Spleen (tissue), 11 donors: ENCODE data around the gene UROC1. TPM values are rescaled to one million over a fixed set of nuclear protein-coding genes. Genes with fewer than 3 reads are reported as not detected.

Source experiments
- DNase-seq: peaks from one replicate; pipeline ENCODE4 v3.0.0-alpha.2; 2020
- H3K27ac ChIP-seq, 8 donors: fragments of 200-600 bp; sonication (generic) in 7 of 8; 1 replicate in 4 of 8; 2 replicates in 4 of 8; pipeline versions ENCODE4 v1.5.0 to v1.8.0; 2016 to 2021; ENCODE audit warnings: inconsistent platforms in 4 of 8, mild to moderate bottlenecking in 4 of 8, moderate library complexity in 1 of 8
- H3K27me3 ChIP-seq, 7 donors: fragments of 200-600 bp; sonication (generic) in 6 of 7; replicated peaks in 1 of 7; 1 replicate in 4 of 7; 2 replicates in 3 of 7; pipeline versions ENCODE4 v1.5.0 to v1.8.0; 2016 to 2021; ENCODE audit warnings: inconsistent platforms in 3 of 7, mild to moderate bottlenecking in 1 of 7
- H3K36me3 ChIP-seq, 6 donors: fragments of 200-600 bp; sonication (generic) in 5 of 6; 1 replicate in 4 of 6; 2 replicates in 2 of 6; pipeline versions ENCODE4 v1.5.0 to v1.8.0; 2016 to 2021; ENCODE audit warnings: inconsistent platforms in 2 of 6
- H3K4me1 ChIP-seq, 6 donors: fragments of 200-600 bp; sonication (generic) in 5 of 6; 1 replicate in 3 of 6; 2 replicates in 3 of 6; pipeline versions ENCODE4 v1.5.0 to v1.8.0; 2016 to 2021; ENCODE audit warnings: inconsistent platforms in 3 of 6
- H3K4me3 ChIP-seq, 8 donors: fragments of 200-600 bp; sonication (generic) in 7 of 8; 1 replicate in 4 of 8; 2 replicates in 4 of 8; pipeline versions ENCODE4 v1.5.0 to v1.8.0; 2016 to 2021; ENCODE audit warnings: inconsistent platforms in 4 of 8, mild to moderate bottlenecking in 4 of 8, moderate library complexity in 2 of 8
- H3K9me3 ChIP-seq, 8 donors: fragments of 200-600 bp; sonication (generic) in 7 of 8; 1 replicate in 4 of 8; 2 replicates in 4 of 8; pipeline versions ENCODE4 v1.5.0 to v1.8.0; 2016 to 2021; ENCODE audit warnings: inconsistent platforms in 4 of 8
- CTCF ChIP-seq, 11 experiments: fragments of 200-600 bp in 7 of 11; fragments of 450-650 bp in 4 of 11; sonication (generic) in 4 of 11; IDR thresholded peaks in 8 of 11; conservative IDR thresholded peaks in 3 of 11; 1 replicate in 7 of 11; 2 replicates in 4 of 11; pipeline versions ENCODE4 v1.4.0 to v1.8.0; 2016 to 2021; ENCODE audit warnings: antibody characterized with exemption in 11 of 11, inconsistent platforms in 4 of 11, mild to moderate bottlenecking in 1 of 11
- POLR2A ChIP-seq, 3 donors: fragments of 450-650 bp; IDR thresholded peaks; one replicate each; pipeline ENCODE4 v1.5.1; 2017; ENCODE audit warnings: antibody characterized with exemption in 3 of 3, mild to moderate bottlenecking in 1 of 3
- POLR2AphosphoS5 ChIP-seq, 3 donors: sonication (generic); formaldehyde crosslinking; IDR thresholded peaks; one replicate each; pipeline ENCODE4 v1.5.1; 2017; ENCODE audit warnings: antibody characterized with exemption in 3 of 3
- WGBS, 5 donors: extraction: QIAGEN DNeasy Blood & Tissue Kit in 3 of 5; methylation state at CpG; one replicate each; pipeline versions ENCODE4 v1.1.5 to v1.1.7; 2013 to 2018; 5-methylcytosine and 5-hydroxymethylcytosine counted together
- intact Hi-C: fragments of 100-400 bp; cut with DNase I; formaldehyde crosslinking; loops from one replicate; pipeline ENCODE4 v1.15.0; 2023; ENCODE audit warnings: low total_unique reads
- polyA plus RNA-seq, 3 donors: library from polyadenylated mRNA; stranded (reverse); fragments of 200-250 nt; gene quantifications; one replicate each; pipeline ENCODE4 v1.2.1, GENCODE V29; 2013
- total RNA-seq, 7 donors: library from RNA; depleted of rRNA in 3 of 7; stranded (reverse); fragments of >200 nt in 3 of 7; fragmentation: NEBNext Ultra II Directional in 4 of 7; extraction: Animal tissue kit (Norgen Biotek cat#: 25700) in 4 of 7; gene quantifications; one replicate each; pipeline versions ENCODE4 v1.1.0 to v1.2.1, GENCODE V29; 2016 to 2021
- donor health status: healthy with polysubstance abuse.
- donor health status: DM: no; HTN: no; CAD: no; lungs with moderate emphysema.
- donor health status: DM: no; HTN: no; CAD: no.
- donor health status: Bipolar disorder and iron deficiency.
- donor health status: healthy.
- donor health status: DM: no; HTN: no; CAD: no.
- donor health status: DM: yes; HTN: yes; CAD: no.

UROC1 gene
- total and polyA plus RNA-seq, 10 donors: 0.02 to 0.16 (median 0.03) TPM; not detected in 6

GRCh38 chr3:126465928-126466544 lies 51.5 kb downstream of the UROC1 start:
- peak; percentile 82 for DNase-seq
- WGBS, 5 donors: 50 to 81% (median 58%) methylated on average over 16 of the region's 16 CpGs
- Histone ChIP-seq H3K27me3 (no peaks in the 10 kb centered on the region), H3K4me1 (peaks cover 5 to 68% (median 33%) of the 10 kb centered on the region in 6 donors), H3K9me3 (no peaks in the 10 kb centered on the region), H3K36me3 (peaks cover 8 to 100% (median 99%) of the 10 kb centered on the region in 6 donors), H3K4me3 (no peak overlapping the region), H3K27ac (peak overlapping the region in 6 of 8 donors; percentile 32 to 72 (median 46))
- intact Hi-C loops: no loop called here
- TF ChIP-seq POLR2AphosphoS5 (IDR thresholded peaks at IDR 0.05): peak in 2 of 3 donors; percentile 44 to 45
- TF ChIP-seq POLR2A (IDR thresholded peaks at IDR 0.05): no peak
- no peak for TF ChIP-seq CTCF (IDR thresholded peaks at IDR 0.05 in 8 of 11, conservative IDR thresholded peaks at IDR 0.05 in 3 of 11)

- H3K4me3 ChIP-seq: no peak overlapping the region
- H3K36me3 ChIP-seq: peaks cover 8 to 100% (median 99%) of the 10 kb centered on the region in 6 donors
- no peaks in the 10 kb centered on the region for H3K27me3 ChIP-seq
- DNase-seq: peak; percentile 64
- no peaks in the 10 kb centered on the region for H3K9me3 ChIP-seq
- TF ChIP-seq POLR2A (IDR thresholded peaks at IDR 0.05): no peak
- TF ChIP-seq POLR2AphosphoS5 (IDR thresholded peaks at IDR 0.05): no peak
- intact Hi-C loops: no loop called here
- H3K27ac ChIP-seq: peak overlapping the region in 4 of 8 donors; percentile 32 to 72 (median 65)
- WGBS, 5 donors: 92 to 98% (median 97%) methylated on average over 10 to 11 of the region's 11 CpGs
- peaks cover 5 to 65% (median 30%) of the 10 kb centered on the region in 6 donors for H3K4me1 ChIP-seq
Measured at GRCh38 chr3:126464997-126465396, 52.6 kb downstream of the UROC1 start.

- DNase-seq: peak; percentile 42
- intact Hi-C loops: no loop called here
- H3K36me3 ChIP-seq: peaks cover 13 to 100% (median 98%) of the 10 kb centered on the region in 6 donors
- H3K9me3 ChIP-seq: no peaks in the 10 kb centered on the region
- peak overlapping the region in 4 of 8 donors; percentile 32 to 72 (median 65) for H3K27ac ChIP-seq
- H3K4me1 ChIP-seq: peaks cover 5 to 65% (median 30%) of the 10 kb centered on the region in 6 donors
- no peak for TF ChIP-seq POLR2A (IDR thresholded peaks at IDR 0.05)
- TF ChIP-seq CTCF (IDR thresholded peaks at IDR 0.05 in 8 of 11, conservative IDR thresholded peaks at IDR 0.05 in 3 of 11): no peak
- no peak for TF ChIP-seq POLR2AphosphoS5 (IDR thresholded peaks at IDR 0.05)
- 68 to 74% (median 72%) methylated on average over 4 of the region's 4 CpGs for WGBS, 5 donors
- H3K4me3 ChIP-seq: no peak overlapping the region
- no peaks in the 10 kb centered on the region for H3K27me3 ChIP-seq
Measured at GRCh38 chr3:126464494-126464893, 53.1 kb downstream of the UROC1 start.

GRCh38 chr3:126464093-126464492 lies 53.5 kb downstream of the UROC1 start:
- DNase-seq: peak; percentile 20
- no peak for TF ChIP-seq POLR2A (IDR thresholded peaks at IDR 0.05)
- no peak for TF ChIP-seq POLR2AphosphoS5 (IDR thresholded peaks at IDR 0.05)
- TF ChIP-seq CTCF (IDR thresholded peaks at IDR 0.05 in 8 of 11, conservative IDR thresholded peaks at IDR 0.05 in 3 of 11): no peak

More at GRCh38 chr3:126464093-126464492, 53.5 kb downstream of the UROC1 start:
- 85 to 94% (median 89%) methylated on average over 4 of the region's 4 CpGs for WGBS, 5 donors
- H3K4me1 ChIP-seq: peaks cover 5 to 63% (median 30%) of the 10 kb centered on the region in 6 donors
- H3K4me3 ChIP-seq: no peak overlapping the region
- peaks cover 13 to 100% (median 98%) of the 10 kb centered on the region in 6 donors for H3K36me3 ChIP-seq
- no peaks in the 10 kb centered on the region for H3K9me3 ChIP-seq
- intact Hi-C loops: no loop called here
- H3K27me3 ChIP-seq: no peaks in the 10 kb centered on the region
- H3K27ac ChIP-seq: no peak overlapping the region
